HepG2 (cell line): ENCODE results near the gene GASK1A. TPM values are rescaled to one million over a fixed set of nuclear protein-coding genes. Genes with fewer than 3 reads are reported as not detected.

ENCODE experiments used
- ATAC-seq: fragments of 200-7000 bp; cut with Tn5 transposase; 3 replicates; pipeline ENCODE4 v1.9.1; 2020; ENCODE audit warnings: mild to moderate bottlenecking, moderate library complexity
- BruUV-seq: library from RNA; stranded (reverse); fragments of 400-500 nt; replicated peaks from 2 replicates; lab custom pipeline; 2021; lab: Mats Ljungman, UMichigan
- CTCF ChIA-PET: fragments of 300-600 bp; formaldehyde crosslinking; extraction: SDS; loops from one replicate; lab custom pipeline; 2021; ENCODE audit warnings: low total read pairs, inconsistent platforms, low intra/inter-chr PET ratio; lab: Yijun Ruan, JAX
- POLR2A ChIA-PET: fragments of 350-600 bp; sonication (Branson Sonifier 250); formaldehyde crosslinking; loops from one replicate; lab custom pipeline; 2020; ENCODE audit warnings: antibody characterized with exemption, inconsistent platforms; lab: Yijun Ruan, JAX
- DNase-seq: peaks from one replicate; pipeline ENCODE4 v3.0.0-alpha.2; 2015; ENCODE audit warnings: low spot score
- FAIRE-seq: peaks from 3 replicates; lab custom pipeline; 2011; peaks lifted over from hg19 to GRCh38; lab: Jason Lieb, UNC
- H2AFZ ChIP-seq: one replicate; pipeline ENCODE4 v1.6.1; 2011; ENCODE audit warnings: low read length, inconsistent platforms
- H3K27ac ChIP-seq: fragments of 300-600 bp; 3 replicates; pipeline ENCODE4 v1.8.0; 2011; ENCODE audit warnings: mixed run types, mild to moderate bottlenecking, mixed read lengths, low read length, inconsistent platforms; ENCODE audit not compliant: insufficient read depth; ENCODE audit errors: extremely low read length
- H3K27me3 ChIP-seq, 2 experiments: fragments of 200-600 bp in 1 of 2; 2 replicates in 1 of 2; 3 replicates in 1 of 2; pipeline versions ENCODE4 v1.6.0 to v1.8.0; 2011; ENCODE audit warnings: low read length in 2 of 2, mild to moderate bottlenecking in 2 of 2, moderate library complexity in 2 of 2, inconsistent platforms in 1 of 2; ENCODE audit not compliant: insufficient read depth in 2 of 2, control insufficient read depth in 1 of 2
- H3K36me3 ChIP-seq, 2 experiments: fragments of 200-600 bp in 1 of 2; replicated peaks in 1 of 2; 2 replicates in 1 of 2; 3 replicates in 1 of 2; pipeline versions ENCODE4 v1.5.1 to v1.8.0; 2011; ENCODE audit warnings: low read length in 2 of 2, inconsistent platforms in 1 of 2; ENCODE audit not compliant: insufficient read depth in 2 of 2, control insufficient read depth in 1 of 2
- H3K4me1 ChIP-seq: 2 replicates; pipeline ENCODE4 v1.5.1; 2012; ENCODE audit warnings: low read length, inconsistent platforms; ENCODE audit not compliant: insufficient read depth
- H3K4me2 ChIP-seq: 2 replicates; pipeline ENCODE4 v1.6.0; 2011; ENCODE audit warnings: low read depth, low read length, inconsistent platforms
- H3K4me3 ChIP-seq, 3 experiments: fragments of 200-600 bp in 1 of 3; sonication (generic), shearing (Covaris generic) in 1 of 3; replicated peaks in 1 of 3; 2 replicates each; pipeline ENCODE4 v1.5.1; 2011 to 2016; ENCODE audit warnings: low read length in 3 of 3, inconsistent platforms in 2 of 3, low read depth in 2 of 3, mild to moderate bottlenecking in 2 of 3, control low read depth in 1 of 3, mixed read lengths in 1 of 3; ENCODE audit not compliant: insufficient read depth in 1 of 3
- H3K79me2 ChIP-seq: one replicate; pipeline ENCODE4 v1.6.1; 2011; ENCODE audit warnings: low read length, inconsistent platforms; ENCODE audit not compliant: insufficient read depth
- H3K9ac ChIP-seq: 2 replicates; pipeline ENCODE4 v1.6.0; 2011; ENCODE audit warnings: mild to moderate bottlenecking, low read depth, low read length, inconsistent platforms; ENCODE audit not compliant: insufficient read depth
- H3K9me3 ChIP-seq: 2 replicates; pipeline ENCODE4 v1.5.1; 2012; ENCODE audit warnings: mild to moderate bottlenecking, low read length
- H4K20me1 ChIP-seq: 2 replicates; pipeline ENCODE4 v1.6.0; 2011; ENCODE audit warnings: inconsistent platforms, mild to moderate bottlenecking, low read length, moderate library complexity; ENCODE audit not compliant: insufficient read depth
- JUNB ChIP-seq: sonication (generic); formaldehyde crosslinking; IDR thresholded peaks from 2 replicates; pipeline ENCODE4 v1.8.0; 2022; ENCODE audit warnings: missing genetic modification reagents, mild to moderate bottlenecking, borderline replicate concordance
- JUND ChIP-seq: sonication (generic); formaldehyde crosslinking; IDR thresholded peaks from 2 replicates; pipeline ENCODE4 v1.8.0; 2022; ENCODE audit warnings: mild to moderate bottlenecking, missing genetic modification reagents
- KDM2A ChIP-seq: sonication (generic); formaldehyde crosslinking; IDR thresholded peaks from 2 replicates; pipeline ENCODE4 v1.4.0; 2020; ENCODE audit warnings: low read depth, missing genetic modification reagents, borderline replicate concordance
- TBP ChIP-seq: sonication (generic); formaldehyde crosslinking; IDR thresholded peaks from 2 replicates; pipeline ENCODE4 v1.5.0; 2020; ENCODE audit warnings: missing genetic modification reagents
- ZBED4 ChIP-seq: sonication (generic); formaldehyde crosslinking; IDR thresholded peaks from 2 replicates; pipeline ENCODE4 v1.4.0; 2020; ENCODE audit warnings: missing genetic modification reagents, borderline replicate concordance
- ZNF549 ChIP-seq: sonication (generic); formaldehyde crosslinking; IDR thresholded peaks from 2 replicates; pipeline ENCODE4 v1.5.0; 2020; ENCODE audit warnings: missing genetic modification reagents
- ZNF605 ChIP-seq: sonication (generic); formaldehyde crosslinking; IDR thresholded peaks from 2 replicates; pipeline ENCODE4 v1.8.0; 2022; ENCODE audit warnings: mild to moderate bottlenecking, missing genetic modification reagents
- ZNF780A ChIP-seq: sonication (generic); formaldehyde crosslinking; IDR thresholded peaks from 2 replicates; pipeline ENCODE4 v1.8.0; 2022; ENCODE audit warnings: mild to moderate bottlenecking, missing genetic modification reagents, moderate library complexity
- ZNF850 ChIP-seq: sonication (generic); formaldehyde crosslinking; conservative IDR thresholded peaks from 2 replicates; pipeline ENCODE4 v1.9.0; 2021; ENCODE audit warnings: mild to moderate bottlenecking, missing genetic modification reagents
- ZSCAN29 ChIP-seq: sonication (generic); formaldehyde crosslinking; conservative IDR thresholded peaks from 2 replicates; pipeline ENCODE4 v1.4.0; 2020; ENCODE audit warnings: mild to moderate bottlenecking, missing genetic modification reagents
- WGBS: methylation state at CpG from one replicate; pipeline ENCODE4 v1.1.6; 2017; ENCODE audit warnings: low lambda C conversion rate; 5-methylcytosine and 5-hydroxymethylcytosine counted together
- in situ Hi-C: cut with HindIII; loops from 2 replicates; pipeline ENCODE4 v1.10.0; 2017; ENCODE audit warnings: low pct_unique_long_range_greater_than_20kb; ENCODE audit not compliant: extremely low pct_ligation_motif_present
- intact Hi-C: fragments of 100-400 bp; cut with micrococcal nuclease; formaldehyde crosslinking; loops from one replicate; pipeline ENCODE4 v1.10.0; 2022; ENCODE audit not compliant: unreplicated experiment
- polyA plus RNA-seq, 8 experiments: library from polyadenylated mRNA; depleted of rRNA in 3 of 8; stranded (reverse) in 7 of 8; unstranded in 1 of 8; fragments of >200 nt; fragmentation: Illumina TruSeq in 4 of 8; extraction: Trizol in 4 of 8; gene quantifications; 2 replicates each; pipeline versions ENCODE4 v1.2.1 to v1.2.3, GENCODE V29; 2011 to 2016; ENCODE audit warnings: low read depth in 4 of 8, missing spikeins in 1 of 8, mixed read lengths in 1 of 8; ENCODE audit not compliant: insufficient read depth in 1 of 8
- total RNA-seq, 5 experiments: library from RNA; depleted of rRNA; stranded (reverse); fragments of >200 nt; fragmentation: Illumina TruSeq; extraction: Trizol; gene quantifications; 2 replicates each; pipeline ENCODE4 v1.2.3, GENCODE V29; 2016; ENCODE audit warnings: low read depth in 1 of 5

The GASK1A gene
- total and polyA plus RNA-seq, 2 of the 13 experiments (the other 11 are each of a cell fraction or from before 2014, with no cell fraction given), result not detected

- no peak overlapping the region for H3K4me3 ChIP-seq
- no peaks in the 10 kb centered on the region for H3K4me1 ChIP-seq
- TF ChIP-seq TBP (CRISPR knock-in tag) (no peak), ZSCAN29 (CRISPR knock-in tag) (no peak), JUNB (CRISPR knock-in tag) (no peak), JUND (CRISPR knock-in tag) (no peak), ZNF549 (CRISPR knock-in tag) (no peak), ZNF780A (CRISPR knock-in tag) (no peak), ZNF850 (CRISPR knock-in tag) (no peak), ZNF605 (no peak), ZBED4 (CRISPR knock-in tag) (no peak), KDM2A (CRISPR knock-in tag) (no peak)
- H2AFZ ChIP-seq, result no peak overlapping the region
- no TSS peak for BruUV-seq
- no peaks in the 10 kb centered on the region for H3K9me3 ChIP-seq
- intact Hi-C loops, result no loop called here
- H3K27ac ChIP-seq, result no peak overlapping the region
- no peak for ATAC-seq
- H3K36me3 ChIP-seq, result no peaks in the 10 kb centered on the region
- no peak overlapping the region for H3K4me2 ChIP-seq
- POLR2A ChIA-PET, result no interaction called here
- H3K79me2 ChIP-seq, result no peaks in the 10 kb centered on the region
- H4K20me1 ChIP-seq, result no peaks in the 10 kb centered on the region
- no peak overlapping the region for H3K9ac ChIP-seq
- no peak for FAIRE-seq
- WGBS, result 0% methylated on average over 1 of the region's 1 CpG
- in situ Hi-C loops, result no loop called here
- H3K27me3 ChIP-seq, result peaks cover 0 to 4% of the 10 kb centered on the region in 2 experiments; a peak in 2 of 5 replicates
- no peak for DNase-seq
- CTCF ChIA-PET, result no interaction called here
These were observed 36.4 kb upstream of the GASK1A start for GRCh38 chr3:42942693-42943092.
